ENCODE measurements around the gene PFKFB2.

The PFKFB2 gene

DNA sequence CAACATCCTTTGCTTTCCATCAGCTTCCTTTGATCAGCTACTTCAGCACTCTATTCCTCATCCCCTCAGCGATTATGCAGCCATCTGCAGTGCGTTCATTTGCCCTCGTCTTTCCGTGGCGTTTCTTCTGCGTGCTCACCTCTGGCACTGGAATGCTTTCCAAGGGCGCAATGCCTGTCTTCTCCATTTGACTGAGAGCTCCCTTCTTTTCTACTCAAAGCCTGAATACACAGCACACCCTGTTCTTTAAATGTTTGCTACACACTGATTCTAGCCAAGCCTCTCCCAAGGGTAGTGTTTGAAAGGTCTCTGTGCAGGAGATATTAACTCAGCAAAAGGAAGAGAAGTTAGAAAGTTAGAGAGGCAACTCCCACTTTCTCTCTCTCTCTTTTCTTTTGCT lies 43.1 kb upstream of the PFKFB2 start:
- no peak overlapping the region for H3K9ac ChIP-seq (ENCODE audit: low read length)
- H3K79me2 ChIP-seq (ENCODE audit: low read length): no peaks in the 10 kb centered on the region
- H3K9me3 ChIP-seq (replicated peaks; ENCODE audit: insufficient read depth, low read length): no peaks in the 10 kb centered on the region
- H4K20me1 ChIP-seq (ENCODE audit: insufficient read depth, low read length): no peaks in the 10 kb centered on the region
- H3K27ac ChIP-seq (ENCODE audit: low read length): no peak overlapping the region
- DNase-seq: no peak
- no peak overlapping the region for H2AFZ ChIP-seq (ENCODE audit: low read length)
- no peaks in the 10 kb centered on the region for H3F3A ChIP-seq (ENCODE audit: insufficient read depth, low read length)
- no peaks in the 10 kb centered on the region for H3K9me2 ChIP-seq (replicated peaks; ENCODE audit: insufficient read depth, low read length)
- no peaks in the 10 kb centered on the region for H3K4me1 ChIP-seq (ENCODE audit: low read length)
- TF ChIP-seq EZH2phosphoT487 (IDR thresholded peaks at IDR 0.05; ENCODE audit: low read length) (no peak), EZH2 (optimal IDR thresholded peaks at IDR 0.05; ENCODE audit: low read depth, low read length) (no peak)
- H3K27me3 ChIP-seq (replicated peaks; ENCODE audit: insufficient read depth, low read length): peaks cover 8% of the 10 kb centered on the region; the same call in 1 of the 2 replicates
- H3K4me2 ChIP-seq (ENCODE audit: low read depth, low read length): no peak overlapping the region
- no peak overlapping the region for H3K4me3 ChIP-seq (ENCODE audit: low read length)
- no peaks in the 10 kb centered on the region for H3K36me3 ChIP-seq (replicated peaks; ENCODE audit: insufficient read depth, low read length)

DNA sequence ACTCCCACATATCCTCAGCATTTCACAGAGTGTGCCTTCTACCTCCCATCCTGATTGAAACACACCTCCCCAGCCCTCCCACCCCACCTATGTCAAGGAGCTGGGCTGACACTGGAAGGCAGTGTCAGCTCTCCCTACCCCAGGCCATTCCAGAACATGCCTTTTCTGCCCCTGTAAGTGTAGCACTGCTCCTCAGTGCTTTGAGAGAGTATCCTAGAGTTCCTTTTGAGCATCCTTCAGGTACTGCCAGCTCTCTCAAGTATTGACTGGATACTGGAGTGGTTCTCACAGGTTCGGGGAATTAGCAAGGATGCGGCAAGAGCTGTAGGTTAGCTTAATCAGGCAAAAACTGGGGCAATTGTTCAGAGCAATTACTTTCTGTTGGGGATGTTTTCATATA lies 42.3 kb upstream of the PFKFB2 start:
- Histone ChIP-seq H3K36me3 (replicated peaks; ENCODE audit: insufficient read depth, low read length) (no peaks in the 10 kb centered on the region), H4K20me1 (ENCODE audit: insufficient read depth, low read length) (no peaks in the 10 kb centered on the region), H3K27me3 (replicated peaks; ENCODE audit: insufficient read depth, low read length) (peaks cover 8% of the 10 kb centered on the region; the same call in 1 of the 2 replicates), H3K9me3 (replicated peaks; ENCODE audit: insufficient read depth, low read length) (no peaks in the 10 kb centered on the region), H3K4me3 (ENCODE audit: low read length) (no peak overlapping the region), H3K27ac (ENCODE audit: low read length) (no peak overlapping the region), H3K9me2 (replicated peaks; ENCODE audit: insufficient read depth, low read length) (no peaks in the 10 kb centered on the region), H3K9ac (ENCODE audit: low read length) (no peak overlapping the region), H3F3A (ENCODE audit: insufficient read depth, low read length) (no peaks in the 10 kb centered on the region), H3K4me2 (ENCODE audit: low read depth, low read length) (no peak overlapping the region), H3K4me1 (ENCODE audit: low read length) (no peaks in the 10 kb centered on the region), H3K79me2 (ENCODE audit: low read length) (no peaks in the 10 kb centered on the region), H2AFZ (ENCODE audit: low read length) (no peak overlapping the region)
- DNase-seq: no peak
- no peak for TF ChIP-seq EZH2phosphoT487 (IDR thresholded peaks at IDR 0.05; ENCODE audit: low read length)
- no peak for TF ChIP-seq EZH2 (optimal IDR thresholded peaks at IDR 0.05; ENCODE audit: low read depth, low read length)
- no peak for TF ChIP-seq CTCF (IDR thresholded peaks at IDR 0.05; ENCODE audit: low read length)

DNA sequence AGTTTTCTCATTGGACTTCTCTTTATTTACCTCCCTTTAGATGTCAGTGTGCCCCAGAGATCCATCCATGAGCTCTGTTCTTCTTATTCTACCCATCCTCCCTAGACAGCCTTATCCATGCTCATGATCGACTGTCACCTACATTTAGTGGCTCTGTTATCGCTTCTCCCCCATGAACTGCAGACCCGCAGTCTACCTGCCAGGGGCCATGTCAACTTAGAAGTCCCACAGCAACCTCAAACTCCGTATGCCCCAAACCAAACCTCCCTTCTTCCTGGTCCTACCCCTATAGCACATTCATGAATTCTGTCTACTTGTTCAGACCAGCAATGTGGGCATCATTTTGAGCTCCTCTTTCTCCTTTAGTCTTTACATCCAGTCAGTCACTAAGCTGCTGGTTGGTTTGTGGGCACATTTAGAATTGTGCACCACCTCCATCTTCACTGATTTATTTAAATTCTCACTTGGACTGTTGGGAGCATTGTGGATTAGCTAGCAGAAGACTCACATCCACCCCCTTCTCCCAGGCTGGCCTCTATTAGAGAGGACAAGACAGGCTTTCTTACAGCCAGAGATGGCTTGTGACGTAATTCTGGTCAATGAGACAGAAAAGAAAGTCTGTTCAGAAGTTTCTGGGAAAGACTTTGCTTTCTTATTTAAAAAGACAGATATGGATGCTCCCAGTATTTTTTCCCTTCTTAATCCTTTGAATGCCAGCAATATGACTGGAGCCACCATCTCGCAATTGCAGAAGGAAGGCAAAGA lies 39.6 kb upstream of the PFKFB2 start:
- H3K27ac ChIP-seq (ENCODE audit: low read length): no peak overlapping the region
- H3K4me3 ChIP-seq (ENCODE audit: low read length): no peak overlapping the region
- H3K27me3 ChIP-seq (replicated peaks; ENCODE audit: insufficient read depth, low read length): peaks cover 8% of the 10 kb centered on the region; the same call in 1 of the 2 replicates
- no peak for TF ChIP-seq CTCF (IDR thresholded peaks at IDR 0.05; ENCODE audit: low read length)
- no peak for TF ChIP-seq EZH2 (optimal IDR thresholded peaks at IDR 0.05; ENCODE audit: low read depth, low read length)
- no peak for TF ChIP-seq EZH2phosphoT487 (IDR thresholded peaks at IDR 0.05; ENCODE audit: low read length)
- no peaks in the 10 kb centered on the region for H3K9me3 ChIP-seq (replicated peaks; ENCODE audit: insufficient read depth, low read length)
- H3K79me2 ChIP-seq (ENCODE audit: low read length): no peaks in the 10 kb centered on the region
- no peak for DNase-seq
- H4K20me1 ChIP-seq (ENCODE audit: insufficient read depth, low read length): no peaks in the 10 kb centered on the region
- H3K9me2 ChIP-seq (replicated peaks; ENCODE audit: insufficient read depth, low read length): no peaks in the 10 kb centered on the region
- H3F3A ChIP-seq (ENCODE audit: insufficient read depth, low read length): no peaks in the 10 kb centered on the region
- no peak overlapping the region for H3K4me2 ChIP-seq (ENCODE audit: low read depth, low read length)
- no peak overlapping the region for H3K9ac ChIP-seq (ENCODE audit: low read length)
- H2AFZ ChIP-seq (ENCODE audit: low read length): no peak overlapping the region
- H3K36me3 ChIP-seq (replicated peaks; ENCODE audit: insufficient read depth, low read length): no peaks in the 10 kb centered on the region
- H3K4me1 ChIP-seq (ENCODE audit: low read length): no peaks in the 10 kb centered on the region

DNA sequence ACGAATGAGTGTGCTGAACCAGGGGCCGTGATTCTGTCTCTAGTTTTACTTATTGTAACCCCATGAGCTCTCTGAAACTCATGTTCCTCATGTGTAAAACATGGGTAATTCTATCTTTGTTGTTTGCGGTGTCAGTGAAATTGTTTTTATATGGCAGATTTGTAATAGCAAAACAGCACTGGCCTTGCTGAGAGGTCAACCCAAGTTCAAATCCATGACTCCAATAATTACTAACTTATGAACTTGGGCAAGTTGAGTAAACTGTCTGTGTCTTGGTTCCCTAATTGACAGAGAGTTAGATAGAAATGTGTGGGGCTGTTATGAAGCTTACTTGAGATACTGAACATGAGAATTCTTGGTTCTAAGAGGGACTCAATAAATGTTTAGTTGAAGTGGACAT lies 38.3 kb upstream of the PFKFB2 start:
- Histone ChIP-seq H3K27me3 (replicated peaks; ENCODE audit: insufficient read depth, low read length) (peaks cover 3% of the 10 kb centered on the region; the same call in 1 of the 2 replicates), H3K4me3 (ENCODE audit: low read length) (no peak overlapping the region), H3K79me2 (ENCODE audit: low read length) (no peaks in the 10 kb centered on the region), H2AFZ (ENCODE audit: low read length) (no peak overlapping the region), H3K9me2 (replicated peaks; ENCODE audit: insufficient read depth, low read length) (no peaks in the 10 kb centered on the region), H3K36me3 (replicated peaks; ENCODE audit: insufficient read depth, low read length) (no peaks in the 10 kb centered on the region), H3K27ac (ENCODE audit: low read length) (no peak overlapping the region), H3K4me2 (ENCODE audit: low read depth, low read length) (no peak overlapping the region), H4K20me1 (ENCODE audit: insufficient read depth, low read length) (no peaks in the 10 kb centered on the region), H3F3A (ENCODE audit: insufficient read depth, low read length) (no peaks in the 10 kb centered on the region), H3K9ac (ENCODE audit: low read length) (no peak overlapping the region), H3K9me3 (replicated peaks; ENCODE audit: insufficient read depth, low read length) (no peaks in the 10 kb centered on the region), H3K4me1 (ENCODE audit: low read length) (no peaks in the 10 kb centered on the region)
- no peak for DNase-seq
- TF ChIP-seq EZH2phosphoT487 (IDR thresholded peaks at IDR 0.05; ENCODE audit: low read length) (no peak), EZH2 (optimal IDR thresholded peaks at IDR 0.05; ENCODE audit: low read depth, low read length) (no peak), CTCF (IDR thresholded peaks at IDR 0.05; ENCODE audit: low read length) (no peak)
